Measurements from ENCODE around the gene ZDHHC14.
A peak's percentile ranks its signal among the peaks of the same experiment; 100 is the strongest.

The ZDHHC14 gene

GRCh38 chr6:157600807-157601206, 219.8 kb downstream of the ZDHHC14 start:
- no peak for DNase-seq (ENCODE audit: low spot score)

- DNase-seq (ENCODE audit: low spot score), result no peak
Observed at GRCh38 chr6:157602521-157603295, 221.7 kb downstream of the ZDHHC14 start.

- no peak for DNase-seq (ENCODE audit: low spot score)
Observed at GRCh38 chr6:157603314-157603940, 222.4 kb downstream of the ZDHHC14 start.

GRCh38 chr6:157603971-157604370, 223.0 kb downstream of the ZDHHC14 start:
- no peak for DNase-seq (ENCODE audit: low spot score)

GRCh38 chr6:157604816-157605215, 223.8 kb downstream of the ZDHHC14 start:
- peak; percentile 33 for DNase-seq (ENCODE audit: low spot score)

GRCh38 chr6:157605484-157605883, 224.5 kb downstream of the ZDHHC14 start:
- no peak for DNase-seq (ENCODE audit: low spot score)

GRCh38 chr6:157606516-157606915, 225.5 kb downstream of the ZDHHC14 start:
- no peak for DNase-seq (ENCODE audit: low spot score)

GRCh38 chr6:157607317-157608109, 226.5 kb downstream of the ZDHHC14 start:
- DNase-seq (ENCODE audit: low spot score), result no peak

- DNase-seq (ENCODE audit: low spot score), result no peak
Observed at GRCh38 chr6:157608221-157609075, 227.5 kb downstream of the ZDHHC14 start.

- DNase-seq (ENCODE audit: low spot score), result no peak
Observed at GRCh38 chr6:157609117-157609516, 228.1 kb downstream of the ZDHHC14 start.

- no peak for DNase-seq (ENCODE audit: low spot score)
Observed at GRCh38 chr6:157609556-157609955, 228.6 kb downstream of the ZDHHC14 start.

GRCh38 chr6:157610451-157610999, 229.5 kb downstream of the ZDHHC14 start:
- DNase-seq (ENCODE audit: low spot score), result no peak

GRCh38 chr6:157611406-157611805, 230.4 kb downstream of the ZDHHC14 start:
- no peak for DNase-seq (ENCODE audit: low spot score)

- DNase-seq (ENCODE audit: low spot score), result peak; percentile 65
Observed at GRCh38 chr6:157613011-157613522, 232.1 kb downstream of the ZDHHC14 start.

GRCh38 chr6:157614026-157614568, 233.1 kb downstream of the ZDHHC14 start:
- no peak for DNase-seq (ENCODE audit: low spot score)

GRCh38 chr6:157615420-157615769, 234.4 kb downstream of the ZDHHC14 start:
- no peak for DNase-seq (ENCODE audit: low spot score)

GRCh38 chr6:157615951-157616350, 235.0 kb downstream of the ZDHHC14 start:
- no peak for DNase-seq (ENCODE audit: low spot score)

- DNase-seq (ENCODE audit: low spot score), result no peak
Observed at GRCh38 chr6:157620944-157621343, 240.0 kb downstream of the ZDHHC14 start.

GRCh38 chr6:157621406-157621805, 240.4 kb downstream of the ZDHHC14 start:
- peak; percentile 32 for DNase-seq (ENCODE audit: low spot score)

- DNase-seq (ENCODE audit: low spot score), result no peak
Observed at GRCh38 chr6:157622427-157622826, 241.4 kb downstream of the ZDHHC14 start.

GRCh38 chr6:157625111-157625510, 244.1 kb downstream of the ZDHHC14 start:
- no peak for DNase-seq (ENCODE audit: low spot score)

Measured in AG20443 (cell line).